DND-41 (cell line): ENCODE results near the gene TRIM47.

Experiments
- CTCF ChIP-seq: IDR thresholded peaks from 2 replicates; pipeline ENCODE4 v1.5.1; 2012; ENCODE audit warnings: borderline replicate concordance, low read length, moderate library complexity, mild to moderate bottlenecking; ENCODE audit not compliant: poor library complexity, severe bottlenecking; ENCODE audit errors: extremely low read depth
- EZH2 ChIP-seq: IDR thresholded peaks from 3 replicates; pipeline ENCODE4 v1.6.1; 2012; ENCODE audit warnings: borderline replicate concordance, low read depth, mild to moderate bottlenecking, moderate library complexity, low read length, inconsistent platforms; ENCODE audit not compliant: severe bottlenecking

GRCh38 chr17:75888484-75888883, 10.1 kb upstream of the TRIM47 start:
- TF ChIP-seq CTCF: no peak
- no peak for TF ChIP-seq EZH2
